SIG-M5 (cell line): Measurements from ENCODE around the gene MLH1.
"Not testable (repeated sequence)": the region's sequence is repeated elsewhere in the genome, so short reads cannot be mapped to it uniquely, and the experiment has no call there.

ENCODE experiments used
- DNase-seq: peaks from one replicate; lab custom pipeline; 2025; lab: John Stamatoyannopoulos, UW

The MLH1 gene

DNA sequence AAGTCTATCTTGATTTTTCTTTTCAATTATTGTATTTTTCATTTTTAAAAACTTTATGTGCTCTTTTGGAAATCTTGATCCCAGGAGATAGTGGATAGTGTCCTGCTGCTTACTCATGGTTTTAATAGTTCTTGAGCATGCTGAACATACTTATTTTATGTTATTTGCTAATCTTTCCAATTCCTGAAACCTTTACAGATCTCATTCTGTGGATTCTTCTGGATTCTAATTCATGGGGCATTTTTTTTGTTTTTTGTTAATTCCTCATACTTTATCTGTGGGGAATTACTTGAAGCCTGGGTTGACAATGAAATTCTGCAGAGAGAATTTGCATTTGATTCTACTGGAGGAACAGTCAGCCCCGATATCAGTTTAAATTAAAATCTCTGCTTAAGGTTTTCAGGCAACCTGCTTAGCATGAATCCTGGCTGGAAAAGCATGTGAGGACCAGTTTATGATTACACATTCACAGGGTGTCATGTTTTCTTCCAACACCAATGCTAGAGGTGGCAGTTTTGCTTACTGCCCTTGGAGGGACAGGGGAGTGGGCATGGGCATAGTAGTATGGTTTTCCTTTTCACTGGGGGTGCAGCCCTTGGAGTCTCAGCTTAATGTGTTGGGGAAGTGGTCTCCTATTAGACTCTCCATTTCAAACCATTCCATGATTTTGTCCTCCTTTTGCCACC lies 46.0 kb downstream of the MLH1 start:
- no peak for DNase-seq

DNA sequence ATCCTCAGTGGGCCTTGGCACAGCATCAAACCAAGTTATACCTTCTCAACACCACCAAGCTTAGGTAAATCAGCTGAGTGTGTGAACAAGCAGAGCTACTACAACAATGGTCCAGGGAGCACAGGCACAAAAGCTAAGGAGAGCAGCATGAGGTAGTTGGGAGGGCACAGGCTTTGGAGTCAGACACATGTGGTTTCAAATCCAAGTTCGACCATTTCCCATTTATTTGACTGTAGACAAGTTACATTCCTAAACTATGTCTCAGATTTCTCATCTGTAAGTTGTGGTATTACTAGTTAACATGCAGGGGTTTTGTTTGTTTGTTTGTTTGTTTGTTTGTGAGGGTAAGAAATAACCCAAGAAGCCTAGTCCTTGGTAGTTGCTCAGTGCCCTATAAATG lies 46.9 kb downstream of the MLH1 start:
- no peak for DNase-seq

DNA sequence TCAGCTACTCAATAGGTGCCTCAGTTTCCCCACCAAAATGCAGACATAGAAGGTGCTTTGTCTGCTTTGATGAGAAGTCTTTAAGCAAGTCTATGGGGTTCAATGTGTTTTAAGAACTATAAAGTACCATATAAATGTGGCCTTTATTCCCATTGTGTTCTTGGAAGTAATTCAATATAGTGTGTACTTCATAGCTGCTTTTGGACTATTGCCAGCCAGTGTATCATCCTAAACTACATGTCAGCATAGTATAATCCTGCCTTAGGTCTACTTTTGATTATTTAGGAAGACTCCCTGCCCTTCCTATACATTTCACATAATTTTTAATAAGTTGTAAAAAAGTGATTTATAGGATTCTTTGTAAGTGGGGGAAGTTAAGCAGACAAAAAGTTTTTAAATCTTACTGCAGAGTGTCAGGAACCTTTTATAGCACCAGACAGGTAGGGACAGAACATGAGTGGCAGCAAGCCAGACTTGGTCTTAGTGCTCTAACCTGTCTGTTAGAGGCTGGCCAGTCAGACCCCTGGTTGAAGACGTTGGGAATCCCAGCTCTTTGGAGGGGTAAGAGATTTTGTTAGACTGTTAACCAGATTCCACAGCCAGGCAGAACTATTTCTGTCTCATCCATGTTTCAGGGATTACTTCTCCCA lies 48.4 kb downstream of the MLH1 start:
- no peak for DNase-seq

DNA sequence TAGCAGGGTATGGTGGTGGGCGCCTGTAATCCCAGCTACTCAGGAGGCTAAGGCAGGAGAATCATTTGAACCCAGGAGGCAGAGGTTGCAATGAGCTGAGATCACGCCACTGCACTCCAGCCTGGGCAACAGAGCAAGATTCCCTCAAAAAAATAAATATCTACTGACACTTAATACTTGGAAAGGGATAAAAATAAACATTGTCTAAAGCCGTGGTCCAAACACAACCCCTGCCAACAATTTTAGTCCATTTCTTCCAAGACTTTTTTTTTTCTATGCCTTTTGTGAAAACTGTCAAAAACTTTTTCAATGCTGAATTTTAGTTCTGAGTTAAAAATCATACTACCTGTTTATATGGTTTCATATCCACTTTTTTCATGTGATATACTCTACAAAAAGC lies 49.4 kb downstream of the MLH1 start:
- not testable (repeated sequence) for DNase-seq

DNA sequence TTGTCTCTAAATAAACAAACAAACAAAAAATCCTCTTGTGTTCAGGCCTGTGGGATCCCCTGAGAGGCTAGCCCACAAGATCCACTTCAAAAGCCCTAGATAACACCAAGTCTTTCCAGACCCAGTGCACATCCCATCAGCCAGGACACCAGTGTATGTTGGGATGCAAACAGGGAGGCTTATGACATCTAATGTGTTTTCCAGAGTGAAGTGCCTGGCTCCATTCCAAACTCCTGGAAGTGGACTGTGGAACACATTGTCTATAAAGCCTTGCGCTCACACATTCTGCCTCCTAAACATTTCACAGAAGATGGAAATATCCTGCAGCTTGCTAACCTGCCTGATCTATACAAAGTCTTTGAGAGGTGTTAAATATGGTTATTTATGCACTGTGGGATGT lies 57.0 kb downstream of the MLH1 start:
- DNase-seq = no peak

DNA sequence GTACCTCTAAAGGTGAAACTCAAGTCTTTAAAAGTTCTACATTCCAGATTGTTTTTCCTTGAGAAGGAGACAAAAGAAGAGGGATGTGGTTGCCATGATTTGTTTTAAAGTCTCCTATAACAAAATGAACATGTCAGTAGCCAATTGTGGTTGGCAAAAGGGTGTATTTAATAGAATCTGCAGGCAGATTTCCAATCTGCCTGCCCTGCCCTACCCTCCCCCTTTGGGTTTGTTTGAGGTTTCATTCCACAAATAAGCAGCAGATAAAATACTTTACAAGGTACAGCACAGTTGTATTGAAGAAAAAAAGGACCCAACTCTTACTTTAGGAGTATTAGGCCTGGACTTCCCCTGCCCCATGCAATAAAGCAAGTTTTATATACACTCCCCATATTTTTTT lies 59.5 kb downstream of the MLH1 start:
- no peak for DNase-seq

DNA sequence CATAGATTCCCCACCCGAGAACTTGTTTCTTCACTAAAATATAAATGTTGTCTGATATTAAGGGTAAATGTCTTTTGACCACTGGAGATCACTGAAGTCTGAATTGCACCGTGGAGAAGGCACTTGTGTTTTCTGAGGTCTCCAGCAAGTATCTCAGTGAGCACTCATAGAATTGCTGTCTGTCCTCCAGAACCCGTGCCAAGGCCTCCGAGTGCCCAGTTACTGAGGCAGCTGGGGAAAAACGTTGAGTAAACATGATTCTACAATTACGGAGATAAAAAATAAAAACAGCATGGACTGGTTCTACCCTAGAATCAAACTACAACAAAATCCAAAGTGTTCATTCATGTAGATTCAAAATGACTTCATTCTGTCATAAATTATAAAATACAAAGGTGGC lies 60.0 kb downstream of the MLH1 start:
- no peak for DNase-seq

DNA sequence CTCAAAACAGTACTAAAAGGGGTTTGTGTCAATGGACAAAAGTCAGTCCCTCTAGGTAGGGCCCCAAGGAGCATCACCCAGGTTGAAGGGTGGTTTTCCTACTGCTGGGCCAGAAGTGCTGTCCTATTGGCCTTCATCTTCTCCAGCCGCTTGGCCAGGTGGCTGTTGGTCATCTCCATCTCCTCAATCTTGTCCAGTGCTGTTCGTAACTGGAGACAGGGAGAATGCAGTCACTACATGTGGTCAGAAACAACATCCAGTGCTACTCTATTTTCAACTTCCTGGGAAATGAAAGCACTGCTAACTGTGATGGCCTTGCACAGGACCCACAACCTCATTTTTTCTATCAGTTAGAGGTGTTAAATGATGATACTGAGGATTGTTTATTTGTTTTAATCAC lies 60.4 kb downstream of the MLH1 start:
- no peak for DNase-seq

DNA sequence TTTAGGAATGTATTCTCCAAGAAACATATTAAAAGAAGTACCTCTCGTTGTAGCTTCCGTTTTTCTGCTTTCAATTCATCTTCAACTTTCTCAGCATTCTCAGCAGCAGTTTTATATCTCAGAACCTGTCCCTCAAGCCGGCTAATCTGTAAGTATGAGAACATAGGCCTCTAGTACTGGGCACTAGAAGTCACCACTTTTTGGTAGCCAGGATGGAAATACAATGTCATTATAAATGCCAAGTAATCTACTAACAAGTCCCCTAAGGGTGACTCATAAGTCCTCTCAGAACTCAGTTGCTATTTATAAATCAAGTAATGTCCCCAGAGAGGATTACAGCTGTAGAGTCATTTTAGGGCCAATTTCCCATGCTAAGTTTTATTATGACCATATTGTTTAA lies 61.1 kb downstream of the MLH1 start:
- DNase-seq = no peak

DNA sequence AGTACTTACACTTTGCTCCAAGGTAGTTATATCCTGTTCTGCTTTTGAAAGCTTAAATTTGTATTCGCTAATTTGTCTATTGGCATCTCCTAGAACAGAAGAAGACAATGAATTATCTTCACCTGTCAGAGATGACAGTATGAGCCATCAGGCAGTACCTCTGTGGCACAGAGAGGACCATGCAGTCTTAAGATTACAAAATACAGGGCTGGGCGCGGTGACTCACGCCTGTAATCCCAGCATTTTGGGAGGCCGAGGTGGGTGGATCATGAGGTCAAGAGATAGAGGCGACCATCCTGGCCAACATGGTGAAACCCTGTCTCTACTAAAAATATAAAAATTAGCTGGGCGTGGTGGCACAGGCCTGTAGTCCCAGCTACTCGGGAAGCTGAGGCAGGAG lies 61.8 kb downstream of the MLH1 start:
- DNase-seq = not testable (repeated sequence)

DNA sequence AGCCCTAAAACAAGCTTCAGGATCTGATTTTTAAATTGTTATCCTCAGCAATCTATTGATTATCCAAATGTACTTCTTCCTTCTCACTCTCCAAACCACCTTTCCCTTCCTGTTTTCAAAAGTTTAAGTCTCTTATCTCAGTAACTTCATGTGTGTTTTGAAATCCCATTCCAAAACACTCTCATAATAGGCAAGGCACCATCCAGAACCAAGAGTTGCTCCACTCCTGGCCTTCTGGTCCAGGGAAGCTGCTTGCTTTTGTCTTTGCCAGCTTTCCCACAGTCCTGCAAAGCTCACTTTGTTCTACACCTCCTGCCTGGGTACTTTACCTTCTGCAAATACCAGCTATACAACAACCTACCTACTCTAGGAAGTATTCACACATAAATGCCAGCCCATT lies 63.5 kb downstream of the MLH1 start:
- DNase-seq = no peak

DNA sequence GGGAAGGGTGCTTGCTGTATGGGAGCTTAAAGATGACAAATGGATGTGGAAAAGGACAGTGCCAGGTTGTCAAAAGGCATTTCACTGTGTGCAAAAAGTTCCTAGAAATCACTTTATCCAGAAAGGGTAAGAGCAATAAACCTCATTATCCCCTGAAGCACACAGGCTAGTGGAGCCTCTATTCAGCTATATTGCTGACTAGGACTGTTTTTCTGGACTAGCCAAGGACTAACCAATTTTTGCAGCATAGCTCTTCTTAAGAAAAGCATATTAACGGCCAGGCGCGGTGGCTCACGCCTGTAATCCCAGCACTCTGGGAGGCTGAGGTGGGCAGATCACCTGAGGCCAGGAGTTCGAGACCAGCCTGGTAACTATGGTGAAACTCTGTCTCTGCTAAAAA lies 64.8 kb downstream of the MLH1 start:
- no peak for DNase-seq

DNA sequence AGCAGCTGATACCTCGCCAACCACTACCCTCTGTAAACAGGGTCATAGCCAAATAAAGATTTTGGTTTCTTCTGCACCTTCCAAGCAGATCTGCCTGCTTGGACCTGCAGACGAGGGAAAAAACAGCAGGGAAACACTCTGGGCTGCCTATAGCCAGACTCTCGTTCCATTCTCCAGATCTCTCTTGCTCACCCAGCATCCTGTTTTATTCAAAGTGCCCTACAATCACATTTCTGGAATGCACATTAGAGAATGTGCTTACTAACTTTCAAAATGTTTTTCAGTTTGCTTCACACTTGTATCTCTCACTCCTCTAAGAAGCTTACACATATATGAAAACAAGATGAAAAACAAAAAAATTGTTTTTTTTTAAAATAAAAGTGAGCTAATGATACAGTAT lies 71.4 kb downstream of the MLH1 start:
- no peak for DNase-seq

DNA sequence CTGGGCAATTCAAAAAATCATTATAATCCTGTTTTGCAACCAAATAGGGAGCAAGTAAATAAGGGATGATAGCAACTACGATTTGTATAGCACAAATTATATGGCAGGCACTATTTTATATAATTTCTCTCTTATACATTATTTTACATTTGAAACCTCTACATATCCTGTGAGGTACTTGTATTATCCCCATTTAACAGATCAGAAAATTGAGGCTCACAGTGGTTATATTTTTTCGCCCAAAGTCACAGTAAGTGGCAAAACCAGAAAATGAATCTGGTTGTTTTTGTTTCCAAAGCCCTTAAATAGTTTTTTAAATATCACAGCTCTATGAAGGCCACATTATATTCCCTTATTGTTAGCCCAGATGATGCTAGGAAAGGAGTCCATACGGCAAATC lies 74.3 kb downstream of the MLH1 start:
- no peak for DNase-seq

DNA sequence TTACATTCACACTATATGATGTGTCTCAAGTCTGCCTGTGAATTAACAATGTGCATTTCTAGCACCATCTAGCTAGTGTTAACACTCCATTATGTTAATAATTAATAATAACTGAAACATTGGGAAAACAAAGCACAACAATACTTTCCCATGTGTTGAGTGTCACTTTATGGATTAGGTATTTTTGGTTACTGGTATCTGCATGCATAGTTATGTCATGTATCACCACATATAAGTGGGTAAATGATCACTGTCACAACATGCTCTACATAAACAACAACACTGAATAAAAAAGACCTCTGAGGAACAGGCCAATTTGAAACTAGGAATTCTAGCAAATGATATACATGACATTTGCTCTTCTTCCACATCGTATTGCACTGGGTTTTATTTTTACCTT lies 74.7 kb downstream of the MLH1 start:
- DNase-seq = no peak

DNA sequence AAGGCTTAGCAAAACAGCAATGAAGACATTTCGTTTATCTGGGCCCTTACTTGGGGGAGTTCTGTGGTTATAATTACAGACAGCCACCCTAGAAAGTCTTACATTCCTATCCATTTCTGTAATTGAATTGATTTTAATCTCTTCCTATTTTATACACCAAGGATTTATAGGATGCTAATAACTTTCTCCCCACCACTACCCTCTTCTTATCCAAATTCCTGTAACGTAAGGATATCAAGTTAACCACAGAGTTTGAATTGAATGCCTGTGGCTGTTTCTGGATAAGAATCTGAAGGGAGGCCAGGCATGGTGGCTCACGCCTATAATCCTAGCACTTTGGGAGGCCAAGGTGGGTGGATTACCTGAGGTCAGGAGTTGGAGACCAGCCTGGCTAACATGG lies 78.6 kb downstream of the MLH1 start:
- DNase-seq = no peak

DNA sequence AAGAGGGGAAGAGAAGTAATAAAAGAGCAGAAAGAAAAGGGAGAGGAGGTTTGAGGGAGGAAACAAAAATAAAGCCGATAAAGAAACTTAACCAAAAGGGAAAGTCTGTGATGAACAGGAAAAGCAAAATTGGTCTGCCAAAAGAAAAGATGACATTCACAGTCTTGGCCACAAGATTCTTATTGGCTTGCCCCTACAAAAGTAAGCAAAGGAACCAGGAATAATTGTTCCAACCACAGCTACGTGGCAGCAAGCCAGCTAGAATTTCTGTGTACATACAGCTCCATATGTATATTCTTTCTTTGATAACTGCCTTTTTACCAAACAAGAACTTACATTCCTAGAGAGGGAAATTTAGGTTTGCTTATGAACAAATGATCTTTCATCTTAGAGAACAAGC lies 79.6 kb downstream of the MLH1 start:
- DNase-seq = no peak

DNA sequence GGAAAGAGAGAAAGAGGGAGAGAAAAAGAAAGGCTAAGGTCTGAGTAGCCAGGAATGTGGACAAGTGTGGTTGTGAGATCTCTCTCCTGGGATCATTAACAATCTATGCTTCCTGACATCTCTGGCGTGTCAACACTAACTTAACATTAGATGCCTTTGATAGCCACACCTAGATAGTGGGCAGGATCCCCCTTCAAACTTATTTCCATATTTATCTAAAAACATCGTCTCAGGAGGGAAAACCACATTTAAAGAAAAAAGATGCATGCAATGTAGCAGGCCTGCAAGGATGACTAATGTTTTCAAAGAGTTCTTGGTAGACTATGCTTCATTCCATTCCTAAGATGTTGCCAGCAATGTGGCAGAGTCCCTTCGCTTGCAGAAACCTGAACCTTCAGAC lies 80.9 kb downstream of the MLH1 start:
- no peak for DNase-seq

DNA sequence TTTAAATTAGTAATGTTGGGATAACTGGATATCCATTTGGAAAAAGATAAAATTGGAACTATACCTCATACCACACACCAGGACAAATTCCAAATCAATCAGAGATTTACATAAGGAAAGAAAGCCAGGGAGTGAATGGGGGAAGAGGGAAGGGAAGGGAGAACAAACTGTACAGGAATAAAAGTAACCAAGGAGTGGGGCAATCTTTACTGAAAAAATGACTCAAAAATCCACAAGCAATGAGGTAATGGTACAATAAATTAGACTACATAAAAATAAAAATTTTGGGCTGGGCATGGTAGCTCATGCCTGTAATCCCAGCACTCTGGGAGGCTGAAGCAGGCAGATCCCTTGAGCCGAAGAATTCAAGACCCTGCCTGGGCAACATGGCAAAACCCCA lies 82.6 kb downstream of the MLH1 start:
- no peak for DNase-seq

DNA sequence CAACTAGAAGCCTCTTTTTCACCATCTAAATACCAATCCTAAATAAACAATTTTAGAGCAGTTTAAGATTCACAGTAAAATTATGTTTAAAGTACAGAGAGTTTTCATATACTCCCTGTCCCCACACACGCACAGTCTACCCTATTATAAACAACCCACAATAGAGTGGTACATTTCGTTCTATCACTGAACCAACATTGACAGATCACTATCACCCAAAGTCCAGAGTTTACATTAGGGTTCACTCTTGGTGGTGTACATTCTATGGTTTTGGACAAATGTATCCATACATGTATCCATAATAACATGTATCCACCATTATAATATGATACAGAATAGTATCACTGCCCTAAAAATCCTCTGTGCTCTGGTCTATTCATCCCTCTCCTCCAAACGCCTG lies 89.0 kb downstream of the MLH1 start:
- no peak for DNase-seq

DNA sequence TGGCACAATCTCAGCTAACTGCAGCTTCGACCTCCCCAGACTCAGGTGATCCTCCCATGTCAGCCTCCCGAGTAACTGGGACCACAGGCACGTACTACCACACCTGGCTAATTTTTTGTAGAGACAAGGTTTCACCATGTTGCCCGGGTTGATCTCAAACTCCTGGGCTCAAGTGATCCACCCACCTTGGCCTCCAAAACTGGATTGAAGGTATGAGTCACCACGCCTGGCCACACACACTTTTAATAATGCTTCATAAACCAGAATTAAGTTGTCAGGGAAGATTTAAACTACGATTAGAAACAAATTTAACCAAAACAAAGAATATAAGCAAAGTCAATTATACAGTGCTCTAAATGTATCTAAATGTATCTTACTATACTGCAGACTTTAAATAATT lies 93.6 kb downstream of the MLH1 start:
- no peak for DNase-seq

DNA sequence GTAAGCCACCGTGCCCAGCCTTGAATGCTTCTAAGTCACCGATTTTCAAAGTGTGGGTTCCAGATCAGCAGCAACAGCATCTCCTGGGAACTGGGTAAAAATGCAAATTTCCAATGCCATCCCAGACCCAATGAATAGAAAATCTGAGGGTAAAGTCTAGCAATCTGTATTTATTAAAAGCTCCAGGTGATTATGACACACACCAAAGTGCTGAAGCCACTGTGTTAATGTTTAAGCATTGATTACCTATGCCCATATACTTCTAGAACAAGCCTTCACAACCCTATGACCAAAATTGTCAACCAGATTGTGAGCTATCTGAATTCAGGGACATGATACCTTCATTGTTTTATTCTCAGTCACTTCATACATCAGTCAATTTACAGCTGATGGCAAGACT lies 94.6 kb downstream of the MLH1 start:
- no peak for DNase-seq

DNA sequence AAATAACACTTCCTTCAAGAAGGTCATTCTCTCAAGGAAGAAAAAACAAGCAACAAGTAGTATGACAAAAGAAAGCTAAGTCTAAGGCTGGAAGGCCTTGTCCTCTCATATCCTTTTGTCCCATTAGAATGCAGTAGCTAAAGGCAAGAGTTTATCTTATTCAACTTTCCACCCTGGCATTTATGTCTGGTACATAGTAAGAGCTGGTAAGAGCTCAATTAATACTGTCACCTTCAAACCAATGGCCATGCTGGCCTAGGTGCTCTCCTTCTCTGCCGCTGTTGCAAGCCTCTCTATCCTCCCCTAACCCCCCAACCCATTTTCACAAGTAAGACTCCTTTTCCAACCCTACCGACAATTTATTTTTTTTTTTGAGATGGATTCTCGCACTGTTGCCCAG lies 99.2 kb downstream of the MLH1 start:
- no peak for DNase-seq

DNA sequence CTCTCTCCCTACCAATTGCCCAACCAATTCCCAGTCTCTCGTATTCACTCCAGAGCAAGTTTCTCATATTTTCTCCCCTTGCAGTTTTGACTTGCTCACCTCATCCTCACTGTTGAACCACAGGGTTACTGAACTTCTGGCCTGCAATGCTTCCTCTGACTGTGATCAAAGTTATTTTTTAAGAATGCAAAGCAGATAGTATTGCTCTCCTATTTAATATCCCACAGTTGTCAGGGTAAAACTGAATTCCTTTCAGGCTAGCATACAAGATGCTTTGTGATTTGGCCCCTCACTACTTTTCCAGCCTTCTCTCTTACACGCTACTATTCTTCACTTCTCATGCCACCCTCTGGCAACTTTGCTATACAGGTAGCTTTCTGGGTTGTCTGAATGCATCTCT lies 100.2 kb downstream of the MLH1 start:
- no peak for DNase-seq
